HG02970 (cell line): Measurements from ENCODE around the gene BTNL8.

Source experiments
- ATAC-seq: cut with Tn5 transposase; IDR thresholded peaks from one replicate; pipeline ENCODE4 v1.9.1; 2021; ENCODE audit warnings: mild to moderate bottlenecking, moderate library complexity, moderate number of reproducible peaks; ENCODE audit not compliant: unreplicated experiment, low FRiP score

BTNL8 gene, protein sequence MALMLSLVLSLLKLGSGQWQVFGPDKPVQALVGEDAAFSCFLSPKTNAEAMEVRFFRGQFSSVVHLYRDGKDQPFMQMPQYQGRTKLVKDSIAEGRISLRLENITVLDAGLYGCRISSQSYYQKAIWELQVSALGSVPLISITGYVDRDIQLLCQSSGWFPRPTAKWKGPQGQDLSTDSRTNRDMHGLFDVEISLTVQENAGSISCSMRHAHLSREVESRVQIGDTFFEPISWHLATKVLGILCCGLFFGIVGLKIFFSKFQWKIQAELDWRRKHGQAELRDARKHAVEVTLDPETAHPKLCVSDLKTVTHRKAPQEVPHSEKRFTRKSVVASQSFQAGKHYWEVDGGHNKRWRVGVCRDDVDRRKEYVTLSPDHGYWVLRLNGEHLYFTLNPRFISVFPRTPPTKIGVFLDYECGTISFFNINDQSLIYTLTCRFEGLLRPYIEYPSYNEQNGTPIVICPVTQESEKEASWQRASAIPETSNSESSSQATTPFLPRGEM

DNA sequence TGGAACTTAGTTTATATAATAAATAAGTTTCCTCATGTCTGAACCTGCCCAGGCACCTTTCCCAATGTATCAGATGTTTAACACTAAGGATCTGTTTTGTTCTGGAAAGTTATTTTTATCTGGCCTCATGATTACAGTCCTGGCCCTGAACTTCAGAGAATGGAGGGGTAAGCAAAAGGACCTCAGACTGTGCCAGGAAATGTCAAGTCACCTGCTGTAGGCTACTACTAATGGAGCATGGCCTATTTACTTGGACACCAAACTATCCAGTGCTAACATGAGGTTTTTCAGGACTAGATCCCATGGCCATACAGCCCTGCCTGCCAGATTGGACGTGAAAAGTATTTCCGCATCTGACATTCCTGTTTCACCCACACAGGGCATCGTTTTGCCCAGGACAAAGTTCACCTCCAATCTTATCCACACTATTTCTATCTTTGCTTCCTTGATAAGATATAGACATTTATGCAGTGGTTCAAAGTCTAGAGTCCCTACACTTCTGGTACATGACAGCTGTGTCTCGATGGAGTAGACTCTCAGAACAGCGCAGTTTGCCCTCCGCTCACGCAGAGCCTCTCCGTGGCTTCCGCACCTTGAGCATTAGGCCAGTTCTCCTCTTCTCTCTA, at the start of gene BTNL8:
BTNL8 (plus strand) TSS at position 539 of the 626 bp plus-strand sequence. CDS start 152 bp downstream, outside the sequence.
- no peak for ATAC-seq

DNA sequence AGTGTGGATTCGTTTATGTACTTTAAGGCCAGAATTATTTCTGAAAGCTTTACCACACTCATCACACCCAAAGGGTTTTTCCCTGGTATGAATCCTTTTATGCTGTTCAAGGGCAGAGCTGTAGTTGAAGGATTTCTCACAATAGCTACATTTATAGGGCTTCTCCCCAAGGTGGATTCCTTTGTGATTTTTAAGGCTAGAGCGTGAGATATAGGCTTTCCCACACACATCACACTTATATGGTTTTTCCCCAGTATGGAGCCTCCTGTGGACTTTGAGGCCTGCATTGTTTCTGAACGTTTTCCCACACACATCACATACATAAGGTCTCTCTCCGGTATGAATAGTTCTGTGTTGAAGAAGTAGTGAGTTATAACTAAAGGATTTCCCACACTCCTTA, 49.1 kb upstream of the BTNL8 start:
- no peak for ATAC-seq

DNA sequence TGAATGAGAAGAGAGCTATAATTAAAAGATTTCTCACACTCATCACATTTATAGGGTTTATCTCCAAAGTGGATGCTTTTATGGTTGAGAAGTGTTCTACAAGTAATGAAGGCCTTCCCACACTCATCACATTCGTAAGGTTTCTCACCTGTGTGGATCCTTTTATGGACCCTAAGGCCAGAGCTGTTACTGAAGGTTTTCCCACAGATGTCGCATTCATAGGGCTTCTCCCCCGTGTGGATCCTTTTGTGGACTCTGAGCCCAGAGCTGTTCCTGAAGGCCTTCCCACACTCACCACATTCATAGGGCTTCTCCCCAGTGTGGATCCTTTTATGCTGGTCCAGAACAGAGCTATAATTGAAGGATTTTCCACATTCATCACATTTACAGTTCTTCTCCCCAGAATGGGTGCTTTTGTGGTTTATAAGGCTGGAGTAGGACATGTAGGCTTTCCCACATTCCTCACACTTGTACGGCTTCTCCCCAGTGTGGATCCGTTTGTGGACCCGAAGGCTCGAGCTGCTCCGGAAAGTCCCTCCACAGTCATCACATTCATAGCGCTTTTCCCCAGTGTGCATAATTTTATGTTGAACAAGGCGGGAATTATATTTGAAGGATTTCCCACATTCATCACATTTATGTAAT, 48.4 kb upstream of the BTNL8 start:
- no peak for ATAC-seq

DNA sequence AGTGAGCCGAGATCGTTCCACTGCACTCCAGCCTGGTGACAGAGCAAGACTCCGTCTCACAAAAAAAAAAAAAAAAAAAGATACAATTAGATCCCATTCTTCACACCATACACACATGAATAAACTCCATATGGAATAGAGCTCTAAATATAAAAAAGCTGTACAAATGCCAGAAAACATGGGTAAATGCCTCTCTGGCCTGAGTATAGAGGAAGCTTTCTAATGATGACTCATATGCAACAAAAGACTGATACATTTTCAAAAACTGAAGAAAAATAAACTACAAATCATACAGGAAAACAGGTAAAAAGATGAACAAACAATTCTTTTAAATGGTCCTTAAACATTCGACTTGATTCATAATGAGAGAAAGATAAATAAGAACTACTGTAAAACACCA, 46.5 kb upstream of the BTNL8 start:
- ATAC-seq: no peak

DNA sequence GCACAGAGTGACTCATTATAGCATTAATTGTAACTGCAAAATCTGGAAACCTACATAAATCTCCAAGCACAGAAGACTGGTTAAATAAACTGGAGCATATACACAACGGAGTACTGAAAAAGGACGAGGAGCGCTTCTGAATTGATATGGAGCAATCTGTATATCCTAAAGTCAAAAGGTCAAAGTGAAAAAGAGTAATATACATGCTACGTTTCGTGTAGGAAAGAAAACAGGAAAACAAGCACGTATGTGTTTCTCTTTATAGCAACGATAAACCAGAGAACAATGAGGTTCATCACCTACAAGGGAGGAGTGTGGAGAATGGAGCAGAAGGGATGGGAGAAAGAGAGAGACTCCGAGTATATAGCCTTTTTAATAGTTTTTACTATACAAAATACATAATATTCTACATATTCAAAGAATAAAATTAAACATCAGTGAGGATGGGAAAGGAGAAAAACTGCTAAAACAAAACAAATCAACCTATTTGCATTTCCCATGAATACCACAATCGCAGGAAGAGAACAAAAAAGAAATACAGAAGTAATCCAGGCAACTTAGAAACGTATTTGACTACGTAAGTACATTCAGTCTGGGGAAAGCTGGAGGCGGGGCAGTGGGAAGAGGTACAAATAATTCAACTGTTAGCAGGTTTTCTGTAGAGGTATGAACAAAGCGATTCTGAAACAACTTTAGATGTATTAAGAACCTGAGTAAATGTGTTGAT, 45.7 kb upstream of the BTNL8 start:
- no peak for ATAC-seq

- no peak for ATAC-seq
Observed at GRCh38 chr5:180853848-180854176, 45.1 kb upstream of the BTNL8 start.

- no peak for ATAC-seq
Observed at GRCh38 chr5:180858586-180858985, 40.4 kb upstream of the BTNL8 start.

GRCh38 chr5:180860273-180860886, 38.6 kb upstream of the BTNL8 start:
- ATAC-seq: peak; percentile 30

GRCh38 chr5:180860887-180861822, 37.8 kb upstream of the BTNL8 start, which contains the start of gene ZFP62:
ZFP62 (minus strand) TSS chr5:180861276; CDS start chr5:180861219, 57 bp downstream.
- peak; percentile 90 for ATAC-seq

DNA sequence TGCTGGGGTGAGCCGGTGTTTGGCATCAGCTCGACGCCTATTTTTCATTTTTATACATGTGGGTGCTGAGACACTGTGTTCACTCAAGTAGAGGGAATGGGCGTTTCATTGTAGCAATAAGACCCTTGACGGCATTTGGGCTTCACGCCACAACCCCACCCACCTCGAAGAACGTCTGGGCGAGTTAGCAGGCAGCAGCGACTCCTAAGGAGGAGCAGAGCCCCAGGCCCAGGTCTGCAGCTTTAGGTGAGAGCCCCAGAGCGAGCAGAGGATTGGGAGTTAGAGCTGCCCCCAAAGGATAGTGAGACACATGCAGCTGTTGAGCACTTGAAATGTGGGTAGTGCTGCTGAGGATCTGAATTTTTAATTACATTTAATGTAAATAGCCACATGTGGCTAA, 36.3 kb upstream of the BTNL8 start:
- no peak for ATAC-seq

DNA sequence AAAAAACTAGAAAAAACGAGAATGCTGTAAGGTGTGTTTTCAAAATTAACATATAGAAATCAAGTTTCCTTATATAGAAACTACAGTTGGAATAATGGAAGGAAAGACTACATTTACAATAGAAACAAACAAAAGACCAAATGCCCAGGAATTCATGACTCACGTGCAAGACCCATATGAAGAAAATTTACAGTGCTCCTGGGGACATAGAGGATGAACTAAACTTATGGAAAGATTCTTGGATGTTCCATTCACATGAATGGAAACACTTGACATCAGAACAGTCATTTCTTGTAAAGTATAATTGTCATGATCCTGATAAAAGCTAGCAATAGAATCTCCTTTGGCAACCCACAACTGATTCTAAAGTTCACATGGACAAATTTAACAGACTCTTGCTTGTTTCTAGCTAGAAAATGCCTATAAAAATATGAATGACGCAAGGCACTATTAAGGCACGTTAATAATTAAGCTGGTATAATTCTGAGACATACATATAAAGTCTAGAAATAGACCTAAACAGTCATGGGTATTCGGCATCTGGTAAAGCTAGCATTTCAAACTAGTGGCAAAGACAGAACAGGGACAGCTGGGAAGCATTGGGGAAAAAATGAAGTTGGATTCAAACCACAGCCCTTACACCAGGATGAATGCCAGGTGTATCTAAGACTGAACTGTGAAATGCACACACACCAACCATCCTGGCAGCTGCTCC, 32.8 kb upstream of the BTNL8 start:
- no peak for ATAC-seq

GRCh38 chr5:180866985-180867384, 32.0 kb upstream of the BTNL8 start:
- ATAC-seq: no peak

- ATAC-seq: no peak
Observed at GRCh38 chr5:180868960-180869359, 30.0 kb upstream of the BTNL8 start.

GRCh38 chr5:180869587-180869986, 29.4 kb upstream of the BTNL8 start:
- no peak for ATAC-seq

- no peak for ATAC-seq
Observed at GRCh38 chr5:180870276-180871068, 28.5 kb upstream of the BTNL8 start.

DNA sequence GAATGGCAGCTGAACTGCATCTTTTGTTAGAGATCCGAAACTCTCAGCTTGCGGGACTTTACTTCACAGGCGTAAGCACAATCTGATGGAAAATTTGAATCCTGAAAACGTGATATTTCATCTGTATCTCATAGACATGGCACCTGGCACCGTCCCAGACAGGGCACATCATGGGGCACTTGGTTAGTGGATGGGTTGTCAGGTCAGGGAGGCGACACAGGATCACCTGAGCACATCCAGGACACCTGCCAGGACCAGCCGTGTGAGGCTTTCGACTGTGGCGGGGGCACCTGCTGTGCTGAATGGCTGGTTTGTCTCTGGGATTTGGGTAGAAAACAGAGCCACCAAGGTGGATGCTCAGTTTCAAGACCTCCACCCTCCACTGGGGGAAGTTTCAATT, 26.5 kb upstream of the BTNL8 start:
- no peak for ATAC-seq

DNA sequence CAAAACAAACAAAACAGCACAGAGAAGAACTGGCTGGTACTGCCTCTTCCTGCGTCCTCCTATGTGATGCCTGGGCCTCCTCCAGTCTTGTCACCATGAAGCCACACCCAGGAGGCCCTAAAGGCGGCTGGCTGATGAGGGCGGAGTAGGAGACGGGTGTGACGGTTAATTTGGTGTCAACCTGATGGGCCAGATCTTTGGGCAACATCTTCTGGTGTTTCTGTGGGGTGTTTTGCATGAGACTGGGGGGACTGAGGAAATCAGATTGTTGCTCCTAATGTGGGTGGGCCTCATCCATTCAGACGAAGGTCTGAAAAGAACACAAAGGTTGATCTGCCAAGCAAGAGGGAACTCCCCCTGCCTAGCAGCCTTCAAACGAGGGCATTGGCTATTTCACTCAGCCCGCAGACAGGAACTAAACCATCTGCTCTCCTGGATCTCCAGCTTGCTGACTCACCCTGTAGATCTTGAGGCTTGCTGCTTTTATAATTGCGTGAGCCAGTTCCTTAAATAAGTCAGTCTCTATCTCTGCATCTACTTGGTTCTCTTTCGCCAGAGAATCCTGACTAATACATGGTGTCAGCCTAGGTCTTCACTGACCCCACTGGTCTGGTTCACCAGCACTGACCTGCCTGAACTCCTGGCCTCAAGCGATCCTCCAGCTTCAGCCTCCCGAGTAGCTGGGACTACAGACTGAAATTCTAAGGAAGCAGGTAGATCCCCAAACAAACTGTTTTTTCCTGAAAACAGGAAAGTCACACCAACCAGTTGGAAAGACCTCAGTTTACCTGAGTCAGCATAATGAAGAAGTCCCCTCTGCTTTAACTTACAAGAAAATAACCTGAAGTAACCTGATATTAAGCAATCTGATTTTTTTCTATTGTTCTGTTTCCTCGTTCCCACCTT, 25.1 kb upstream of the BTNL8 start:
- ATAC-seq: no peak
